Measurements from ENCODE around the gene POLR2B. TPM values are rescaled to one million over a fixed set of nuclear protein-coding genes. Genes with fewer than 3 reads are reported as not detected.
"Not testable (repeated sequence)": the region's sequence is repeated elsewhere in the genome, so short reads cannot be mapped to it uniquely, and the experiment has no call there.

POLR2B gene
- total RNA-seq, 1 experiment from 2014 or later, result 115 TPM

DNA sequence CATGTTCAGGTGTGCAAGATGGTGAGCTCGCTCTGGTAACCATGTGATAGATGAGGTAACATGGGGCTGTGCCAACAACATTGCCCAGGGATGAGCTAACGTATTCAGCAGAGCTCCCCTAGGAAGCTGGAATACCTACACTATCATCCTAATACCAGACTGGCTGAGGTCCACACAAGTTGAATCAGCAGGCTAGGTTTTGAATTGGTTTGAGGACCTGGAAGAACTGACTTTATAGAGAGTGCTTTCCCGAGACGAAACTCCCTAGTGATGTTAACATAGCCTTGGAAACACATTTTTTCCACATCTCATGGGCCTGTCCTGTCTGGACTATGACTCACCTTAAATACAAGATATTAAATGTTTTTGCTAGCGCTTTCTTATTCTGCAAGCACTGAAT lies 74.8 kb downstream of the POLR2B start:
- BruUV-seq (replicated peaks), result no TSS peak
- no peak for DNase-seq
- Histone ChIP-seq H3K36me3 (ENCODE audit: control insufficient read depth, insufficient read depth, low read length) (no peaks in the 10 kb centered on the region), H3K27me3 (replicated peaks; ENCODE audit: control insufficient read depth, insufficient read depth, low read length) (no peaks in the 10 kb centered on the region), H3K4me3 (ENCODE audit: low read depth, low read length) (no peak overlapping the region), H3K9me3 (no peaks in the 10 kb centered on the region), H3K4me1 (no peaks in the 10 kb centered on the region)
- no peak for TF ChIP-seq CTCF (IDR thresholded peaks at IDR 0.05; ENCODE audit: insufficient read depth in 1 of 2, low read depth in 1 of 2, low read length in 1 of 2, severe bottlenecking in 1 of 2, unreplicated experiment in 1 of 2)
- CTCF ChIA-PET, result no interaction called here
- H3K4me3 Mint-ChIP-seq (ENCODE audit: unreplicated experiment), result no peak overlapping the region
- H3K27ac Mint-ChIP-seq (ENCODE audit: unreplicated experiment), result no peak overlapping the region
- H3K4me1 Mint-ChIP-seq (ENCODE audit: low read depth, unreplicated experiment), result no peaks in the 10 kb centered on the region
- no peaks in the 10 kb centered on the region for H3K27me3 Mint-ChIP-seq (ENCODE audit: insufficient read depth, unreplicated experiment)
- POLR2A ChIA-PET, result no interaction called here
- H3K9me3 Mint-ChIP-seq (ENCODE audit: unreplicated experiment), result no peaks in the 10 kb centered on the region
- no peaks in the 10 kb centered on the region for H3K36me3 Mint-ChIP-seq (ENCODE audit: insufficient read depth, unreplicated experiment)
- intact Hi-C loops (cut with micrococcal nuclease; ENCODE audit: unreplicated experiment), result no loop called here

GRCh38 chr4:57055886-57056285 lies 77.2 kb downstream of the POLR2B start:
- H3K4me3 ChIP-seq (ENCODE audit: low read depth, low read length), result no peak overlapping the region
- ChIA-PET POLR2A (no interaction called here), CTCF (no interaction called here)
- H3K27me3 ChIP-seq (replicated peaks; ENCODE audit: control insufficient read depth, insufficient read depth, low read length), result no peaks in the 10 kb centered on the region
- no peaks in the 10 kb centered on the region for H3K9me3 Mint-ChIP-seq (ENCODE audit: unreplicated experiment)
- no peak for DNase-seq
- intact Hi-C loops (cut with micrococcal nuclease; ENCODE audit: unreplicated experiment), result no loop called here
- H3K36me3 Mint-ChIP-seq (ENCODE audit: insufficient read depth, unreplicated experiment), result peaks cover 5% of the 10 kb centered on the region
- no peaks in the 10 kb centered on the region for H3K27me3 Mint-ChIP-seq (ENCODE audit: insufficient read depth, unreplicated experiment)
- no peaks in the 10 kb centered on the region for H3K9me3 ChIP-seq
- H3K36me3 ChIP-seq (ENCODE audit: control insufficient read depth, insufficient read depth, low read length), result no peaks in the 10 kb centered on the region
- H3K4me3 Mint-ChIP-seq (ENCODE audit: unreplicated experiment), result no peak overlapping the region
- H3K27ac Mint-ChIP-seq (ENCODE audit: unreplicated experiment), result no peak overlapping the region
- no peaks in the 10 kb centered on the region for H3K4me1 ChIP-seq
- BruUV-seq (replicated peaks), result no TSS peak
- no peak for TF ChIP-seq CTCF (IDR thresholded peaks at IDR 0.05; ENCODE audit: insufficient read depth in 1 of 2, low read depth in 1 of 2, low read length in 1 of 2, severe bottlenecking in 1 of 2, unreplicated experiment in 1 of 2)
- peaks cover 5% of the 10 kb centered on the region for H3K4me1 Mint-ChIP-seq (ENCODE audit: low read depth, unreplicated experiment)

GRCh38 chr4:57059890-57060716 lies 81.4 kb downstream of the POLR2B start:
- Mint-ChIP-seq H3K4me1 (ENCODE audit: low read depth, unreplicated experiment) (peaks cover 13% of the 10 kb centered on the region), H3K36me3 (ENCODE audit: insufficient read depth, unreplicated experiment) (peaks cover 5% of the 10 kb centered on the region), H3K27ac (ENCODE audit: unreplicated experiment) (no peak overlapping the region), H3K4me3 (ENCODE audit: unreplicated experiment) (no peak overlapping the region), H3K27me3 (ENCODE audit: insufficient read depth, unreplicated experiment) (no peaks in the 10 kb centered on the region), H3K9me3 (ENCODE audit: unreplicated experiment) (no peaks in the 10 kb centered on the region)
- ChIA-PET POLR2A (no interaction called here), CTCF (no interaction called here)
- H3K9me3 ChIP-seq, result no peaks in the 10 kb centered on the region
- H3K27me3 ChIP-seq (replicated peaks; ENCODE audit: control insufficient read depth, insufficient read depth, low read length), result no peaks in the 10 kb centered on the region
- peaks cover 20% of the 10 kb centered on the region for H3K4me1 ChIP-seq
- no peak for DNase-seq
- no peak for TF ChIP-seq CTCF (IDR thresholded peaks at IDR 0.05; ENCODE audit: insufficient read depth in 1 of 2, low read depth in 1 of 2, low read length in 1 of 2, severe bottlenecking in 1 of 2, unreplicated experiment in 1 of 2)
- H3K4me3 ChIP-seq (ENCODE audit: low read depth, low read length), result no peak overlapping the region
- intact Hi-C loops (cut with micrococcal nuclease; ENCODE audit: unreplicated experiment), result no loop called here
- H3K36me3 ChIP-seq (ENCODE audit: control insufficient read depth, insufficient read depth, low read length), result no peaks in the 10 kb centered on the region
- BruUV-seq (replicated peaks), result no TSS peak

- peaks cover 20% of the 10 kb centered on the region for H3K4me1 ChIP-seq
- H3K4me3 Mint-ChIP-seq (ENCODE audit: unreplicated experiment); BruUV-seq (replicated peaks); H3K9me3 ChIP-seq; intact Hi-C loops (cut with micrococcal nuclease; ENCODE audit: unreplicated experiment); DNase-seq; POLR2A ChIA-PET; H3K27ac Mint-ChIP-seq (ENCODE audit: unreplicated experiment); H3K9me3 Mint-ChIP-seq (ENCODE audit: unreplicated experiment); H3K36me3 ChIP-seq (ENCODE audit: control insufficient read depth, insufficient read depth, low read length); H3K27me3 Mint-ChIP-seq (ENCODE audit: insufficient read depth, unreplicated experiment); H3K36me3 Mint-ChIP-seq (ENCODE audit: insufficient read depth, unreplicated experiment); H3K27me3 ChIP-seq (replicated peaks; ENCODE audit: control insufficient read depth, insufficient read depth, low read length); H3K4me3 ChIP-seq (ENCODE audit: low read depth, low read length): not testable (repeated sequence)
- H3K4me1 Mint-ChIP-seq (ENCODE audit: low read depth, unreplicated experiment), result peaks cover 13% of the 10 kb centered on the region
- CTCF ChIA-PET, result interaction anchor here (1.0 kb wide), 1 partner anchor 15 kb away, joined by 3 read pairs; no protein-coding TSS in a partner anchor
These were observed 82.0 kb downstream of the POLR2B start for GRCh38 chr4:57060717-57061067.

Measured in Caco-2 (cell line).